Esophagus muscularis mucosa (tissue), 4 donors: Measurements from ENCODE around the gene IMPDH2. TPM values are rescaled to one million over a fixed set of nuclear protein-coding genes. Genes with fewer than 3 reads are reported as not detected.

Experiments
- DNase-seq: peaks from one replicate; pipeline ENCODE4 v3.0.0-alpha.2; 2017; ENCODE audit errors: extremely low spot score
- H3K27ac ChIP-seq, 4 donors: fragments of 200-600 bp; sonication (generic); replicated peaks in 1 of 4; 1 replicate in 3 of 4; 2 replicates in 1 of 4; pipeline ENCODE4 v1.5.1; 2016 to 2019; ENCODE audit warnings: mild to moderate bottlenecking in 1 of 4
- H3K27me3 ChIP-seq, 4 donors: fragments of 200-600 bp; sonication (generic); one replicate each; pipeline versions ENCODE4 v1.5.1 to v1.6.0; 2016 to 2019
- H3K36me3 ChIP-seq, 4 donors: fragments of 200-600 bp; sonication (generic); one replicate each; pipeline ENCODE4 v1.5.1; 2016 to 2019
- H3K4me1 ChIP-seq, 4 donors: fragments of 200-600 bp; sonication (generic); one replicate each; pipeline ENCODE4 v1.5.1; 2016 to 2019
- H3K4me3 ChIP-seq, 4 donors: fragments of 200-600 bp; sonication (generic); 1 replicate in 2 of 4; 2 replicates in 2 of 4; pipeline ENCODE4 v1.5.1; 2016 to 2019; ENCODE audit warnings: mild to moderate bottlenecking in 4 of 4, moderate library complexity in 1 of 4
- H3K9me3 ChIP-seq, 4 donors: fragments of 200-600 bp; sonication (generic); 1 replicate in 3 of 4; 2 replicates in 1 of 4; pipeline ENCODE4 v1.5.1; 2016 to 2019
- EP300 ChIP-seq: sonication (generic); formaldehyde crosslinking; IDR thresholded peaks from one replicate; pipeline ENCODE4 v1.6.1; 2017; ENCODE audit warnings: antibody characterized with exemption
- POLR2A ChIP-seq: fragments of 450-650 bp; IDR thresholded peaks from one replicate; pipeline ENCODE4 v1.6.1; 2017; ENCODE audit warnings: antibody characterized with exemption, moderate library complexity, mild to moderate bottlenecking, low read depth
- POLR2AphosphoS5 ChIP-seq, 2 donors: sonication (generic); formaldehyde crosslinking; IDR thresholded peaks; one replicate each; pipeline ENCODE4 v1.6.1; 2017; ENCODE audit warnings: antibody characterized with exemption in 2 of 2
- WGBS: methylation state at CpG from one replicate; pipeline ENCODE4 v1.1.5; 2018; 5-methylcytosine and 5-hydroxymethylcytosine counted together
- intact Hi-C: fragments of 100-400 bp; cut with DNase I; formaldehyde crosslinking; loops from one replicate; pipeline ENCODE4 v1.15.1; 2023
- total RNA-seq, 4 donors: library from RNA; depleted of rRNA; stranded (reverse); fragments of >200 nt; gene quantifications; one replicate each; pipeline versions ENCODE4 v1.1.0 to v1.2.1, GENCODE V29; 2016
- TF ChIP-seq, protein P1 (sequence below), 3 experiments: fragments of 200-600 bp in 2 of 3; fragments of 450-650 bp in 1 of 3; sonication (generic) in 2 of 3; IDR thresholded peaks; one replicate each; pipeline ENCODE4 v1.5.1; 2017 to 2019; ENCODE audit warnings: antibody characterized with exemption in 3 of 3, mild to moderate bottlenecking in 2 of 3, moderate library complexity in 1 of 3

The IMPDH2 gene
- total RNA-seq, 4 donors from 2014 or later = 71.0 to 174 (median 123) TPM

DNA sequence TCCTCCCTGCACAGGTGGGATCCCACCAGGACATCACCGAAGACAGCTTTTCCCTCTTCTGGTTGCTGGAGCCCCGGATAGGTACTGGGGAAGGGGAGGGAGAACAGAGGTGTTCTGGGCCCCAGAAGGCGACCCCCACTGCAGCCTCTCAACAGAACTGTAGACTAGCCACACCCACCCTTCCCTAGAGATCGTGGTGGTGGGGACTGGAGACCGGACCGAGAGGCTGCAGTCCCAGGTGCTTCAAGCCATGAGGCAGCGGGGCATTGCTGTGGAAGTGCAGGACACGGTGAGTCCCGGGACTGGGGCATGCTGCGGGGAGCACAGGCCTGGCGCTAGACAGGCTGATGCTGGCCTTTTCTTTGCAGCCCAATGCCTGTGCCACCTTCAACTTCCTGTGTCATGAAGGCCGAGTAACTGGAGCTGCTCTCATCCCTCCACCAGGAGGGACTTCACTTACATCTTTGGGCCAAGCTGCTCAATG is 6.5 kb downstream of the IMPDH2 start:
- Histone ChIP-seq H3K36me3 (peaks cover 20 to 49% (median 44%) of the 10 kb centered on the region in 4 donors), H3K4me3 (peak overlapping the region; percentile 81 to 98 (median 89)), H3K9me3 (no peaks in the 10 kb centered on the region), H3K27me3 (no peaks in the 10 kb centered on the region), H3K27ac (peak overlapping the region; percentile 98 to 100 (median 100)), H3K4me1 (peaks cover 42 to 74% (median 54%) of the 10 kb centered on the region in 4 donors)
- DNase-seq = no peak
- intact Hi-C loops = no loop called here
- WGBS = 37% methylated on average over 9 of the region's 12 CpGs
- TF ChIP-seq POLR2A (no peak), POLR2AphosphoS5 (IDR thresholded peaks at IDR 0.05) (no peak), EP300 (no peak)
- TF ChIP-seq, protein P1, sequence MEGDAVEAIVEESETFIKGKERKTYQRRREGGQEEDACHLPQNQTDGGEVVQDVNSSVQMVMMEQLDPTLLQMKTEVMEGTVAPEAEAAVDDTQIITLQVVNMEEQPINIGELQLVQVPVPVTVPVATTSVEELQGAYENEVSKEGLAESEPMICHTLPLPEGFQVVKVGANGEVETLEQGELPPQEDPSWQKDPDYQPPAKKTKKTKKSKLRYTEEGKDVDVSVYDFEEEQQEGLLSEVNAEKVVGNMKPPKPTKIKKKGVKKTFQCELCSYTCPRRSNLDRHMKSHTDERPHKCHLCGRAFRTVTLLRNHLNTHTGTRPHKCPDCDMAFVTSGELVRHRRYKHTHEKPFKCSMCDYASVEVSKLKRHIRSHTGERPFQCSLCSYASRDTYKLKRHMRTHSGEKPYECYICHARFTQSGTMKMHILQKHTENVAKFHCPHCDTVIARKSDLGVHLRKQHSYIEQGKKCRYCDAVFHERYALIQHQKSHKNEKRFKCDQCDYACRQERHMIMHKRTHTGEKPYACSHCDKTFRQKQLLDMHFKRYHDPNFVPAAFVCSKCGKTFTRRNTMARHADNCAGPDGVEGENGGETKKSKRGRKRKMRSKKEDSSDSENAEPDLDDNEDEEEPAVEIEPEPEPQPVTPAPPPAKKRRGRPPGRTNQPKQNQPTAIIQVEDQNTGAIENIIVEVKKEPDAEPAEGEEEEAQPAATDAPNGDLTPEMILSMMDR (IDR thresholded peaks at IDR 0.05) = no peak

DNA sequence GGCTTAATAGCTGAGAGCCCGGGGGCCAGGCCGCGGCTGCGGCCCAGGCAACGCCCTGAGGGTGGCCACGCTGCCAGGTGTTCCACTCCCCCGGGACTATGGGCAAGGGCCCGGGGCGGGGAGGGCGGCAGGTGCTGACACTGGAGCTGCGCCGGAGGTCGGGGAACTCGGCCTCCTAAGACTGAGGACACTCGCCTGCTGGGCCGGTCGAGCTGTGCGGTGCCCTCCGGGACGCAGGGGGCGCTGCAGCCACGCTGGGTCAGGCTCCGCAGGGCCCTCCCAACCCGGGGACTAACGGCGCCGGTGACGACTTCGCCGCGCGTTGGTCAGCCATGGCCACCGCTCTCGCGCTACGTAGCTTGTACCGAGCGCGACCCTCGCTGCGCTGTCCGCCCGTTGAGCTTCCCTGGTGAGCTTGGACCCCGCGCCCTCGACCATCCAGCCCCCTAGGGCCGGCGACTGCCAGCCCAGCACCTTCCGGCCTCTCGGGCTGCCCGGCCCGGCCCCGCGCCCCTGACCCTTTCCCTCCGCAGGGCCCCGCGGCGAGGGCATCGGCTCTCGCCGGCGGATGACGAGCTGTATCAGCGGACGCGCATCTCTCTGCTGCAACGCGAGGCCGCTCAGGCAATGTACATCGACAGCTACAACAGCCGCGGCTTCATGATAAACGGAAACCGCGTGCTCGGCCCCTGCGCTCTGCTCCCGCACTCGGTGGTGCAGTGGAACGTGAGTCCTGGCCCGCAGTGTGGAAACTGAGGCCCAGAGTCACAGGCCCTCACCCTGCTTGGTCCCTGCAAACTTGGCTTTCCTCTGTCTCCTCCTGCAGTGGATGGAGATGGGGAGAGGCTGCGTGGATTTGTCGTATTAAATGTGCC is 7.1 kb downstream of the IMPDH2 start, which contains the start of gene NDUFAF3:
TSS of gene NDUFAF3 (plus strand) at position 309 of the 875 bp plus-strand sequence. CDS start at position 333, 24 bp downstream.
- Histone ChIP-seq H3K4me3 (peak within 1 kb of the TSS; percentile 81 to 98 (median 89)), H3K9me3 (no peaks in the 10 kb centered on the region), H3K36me3 (peaks cover 20 to 42% (median 41%) of the 10 kb centered on the region in 4 donors), H3K4me1 (peaks cover 48 to 74% (median 59%) of the 10 kb centered on the region in 4 donors), H3K27me3 (no peaks in the 10 kb centered on the region), H3K27ac (peak within 1 kb of the TSS; percentile 98 to 100 (median 100))
- DNase-seq = peak; percentile 95
- TF ChIP-seq EP300 (no peak), POLR2AphosphoS5 (IDR thresholded peaks at IDR 0.05) (peak; percentile 90 to 94), POLR2A (peak; percentile 74)
- TF ChIP-seq, protein P1 (IDR thresholded peaks at IDR 0.05) = peak; percentile 97 to 98 (median 97)
- intact Hi-C loops = no loop called here
- 0% methylated on average over 1 of the region's 83 CpGs for WGBS

DNA sequence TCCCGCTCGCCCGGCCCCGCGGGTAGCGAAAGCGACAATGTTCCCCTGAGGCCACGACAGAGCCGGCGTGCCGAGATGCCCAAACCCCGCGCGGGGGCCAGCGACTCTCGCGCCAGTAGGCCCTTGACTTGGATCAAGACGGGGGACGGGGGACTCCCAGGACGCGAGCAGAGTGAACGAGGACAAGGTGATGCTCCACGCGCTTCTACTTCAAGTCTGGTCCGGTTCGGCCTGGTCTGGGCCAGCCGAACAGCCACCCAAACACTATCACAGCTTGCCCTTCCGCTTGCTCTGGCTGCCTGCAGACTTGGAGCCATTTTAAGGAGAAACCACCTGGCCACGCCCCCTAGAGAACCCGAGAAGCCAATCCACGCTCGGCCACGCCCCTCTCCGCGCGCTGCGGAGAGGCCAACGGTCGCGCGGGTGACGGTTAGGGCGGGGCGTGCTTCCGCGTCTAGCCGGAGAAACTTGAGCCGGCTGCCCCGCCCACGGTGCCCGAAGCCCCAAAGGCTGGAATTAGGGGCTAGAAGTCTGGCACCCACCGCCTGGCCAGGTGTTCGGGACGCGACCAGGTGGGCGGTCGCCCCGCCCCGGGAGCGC is 7.9 kb downstream of the IMPDH2 start:
- TF ChIP-seq POLR2AphosphoS5 (IDR thresholded peaks at IDR 0.05) = peak; percentile 96 to 98
- TF ChIP-seq EP300 = no peak
- peak; percentile 90 for TF ChIP-seq POLR2A
- TF ChIP-seq, protein P1 (IDR thresholded peaks at IDR 0.05) = no peak
- peak; percentile 100 for DNase-seq
- peaks cover 20 to 40% (median 37%) of the 10 kb centered on the region in 4 donors for H3K36me3 ChIP-seq
- 0% methylated on average over 11 of the region's 60 CpGs for WGBS
- intact Hi-C loops = no loop called here
- peak overlapping the region; percentile 81 to 98 (median 89) for H3K4me3 ChIP-seq
- H3K27me3 ChIP-seq = no peaks in the 10 kb centered on the region
- H3K9me3 ChIP-seq = no peaks in the 10 kb centered on the region
- H3K4me1 ChIP-seq = peaks cover 48 to 76% (median 61%) of the 10 kb centered on the region in 4 donors
- peak overlapping the region; percentile 98 to 100 (median 100) for H3K27ac ChIP-seq

DNA sequence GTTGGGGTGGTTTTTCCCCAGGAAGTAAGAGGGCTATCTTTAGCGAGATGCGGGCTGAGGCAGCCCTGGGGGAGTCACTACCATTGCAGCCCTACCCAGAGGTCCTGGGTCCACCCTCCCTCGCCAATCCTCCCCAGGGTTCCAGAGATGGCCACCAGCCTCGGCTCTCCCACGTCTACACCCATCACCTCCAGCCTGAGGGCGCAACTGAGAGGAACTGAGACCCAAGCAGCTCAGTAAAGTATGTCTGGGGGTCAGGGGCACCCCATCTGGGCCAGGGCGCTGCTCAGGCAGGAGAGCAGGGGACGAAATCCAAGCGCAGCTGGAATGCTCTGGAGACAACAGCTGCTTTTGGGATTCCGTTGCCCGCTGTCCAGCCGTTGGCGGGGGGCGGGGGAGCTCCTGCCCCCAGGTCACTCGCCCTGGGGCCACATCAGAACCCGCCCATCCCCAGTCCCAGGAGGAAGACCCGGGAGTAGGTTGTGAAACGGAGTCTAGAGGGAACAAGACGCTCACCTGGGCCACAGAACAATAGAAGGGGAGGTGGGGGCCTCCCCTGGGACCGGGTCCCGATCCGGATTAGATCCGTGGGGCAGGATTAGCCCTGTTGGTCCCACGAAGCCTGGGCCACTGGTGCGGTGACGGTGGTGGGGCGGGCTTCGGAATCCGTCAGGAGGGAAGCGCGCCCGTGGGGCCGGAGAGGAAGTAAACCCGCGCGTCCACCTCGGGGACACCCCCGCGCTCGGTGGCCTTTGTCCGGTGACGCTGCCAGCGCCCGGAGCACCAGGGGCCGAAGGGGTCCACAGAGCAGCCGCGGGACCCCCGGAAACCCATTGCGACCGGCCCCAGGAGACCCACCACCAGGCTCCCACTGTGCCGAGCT is 8.6 kb downstream of the IMPDH2 start:
- Histone ChIP-seq H3K27ac (peak overlapping the region; percentile 98 to 100 (median 100)), H3K36me3 (peaks cover 20 to 40% (median 37%) of the 10 kb centered on the region in 4 donors), H3K4me1 (peaks cover 48 to 70% (median 57%) of the 10 kb centered on the region in 4 donors), H3K9me3 (no peaks in the 10 kb centered on the region), H3K4me3 (peak overlapping the region; percentile 81 to 98 (median 89)), H3K27me3 (no peaks in the 10 kb centered on the region)
- intact Hi-C loops = no loop called here
- TF ChIP-seq EP300 (no peak), POLR2A (no peak), POLR2AphosphoS5 (IDR thresholded peaks at IDR 0.05) (no peak)
- TF ChIP-seq, protein P1 (IDR thresholded peaks at IDR 0.05) = no peak
- WGBS = 10% methylated on average over 5 of the region's 51 CpGs
- no peak for DNase-seq
